OCI-LY1 (cell line): ENCODE measurements around the gene NKAIN4.

Source experiments
- CTCF ChIP-seq: fragments of 200-600 bp; sonication (generic), shearing (Covaris generic); IDR thresholded peaks from 2 replicates; pipeline ENCODE4 v1.5.1; 2017; ENCODE audit warnings: mild to moderate bottlenecking, antibody characterized with exemption, low read length, moderate library complexity, mixed read lengths
- EZH2 ChIP-seq: fragments of 200-600 bp; sonication (generic), shearing (Covaris generic); IDR thresholded peaks from 2 replicates; pipeline ENCODE4 v1.8.0; 2017; ENCODE audit warnings: borderline replicate concordance, mixed run types, mild to moderate bottlenecking, antibody characterized with exemption, low read length, moderate library complexity, mixed read lengths

- TF ChIP-seq CTCF (no peak), EZH2 (no peak)
Measured at GRCh38 chr20:63280371-63280770, 26.1 kb upstream of the NKAIN4 start.
